ENCODE results near the gene TP53AIP1. TPM values are rescaled to one million over a fixed set of nuclear protein-coding genes. Genes with fewer than 3 reads are reported as not detected.

The TP53AIP1 gene
- total and polyA plus RNA-seq, 10 of the 15 experiments (the other 5 are each of a cell fraction or from before 2014, with no cell fraction given), result 0.01 TPM; not detected in 9

DNA sequence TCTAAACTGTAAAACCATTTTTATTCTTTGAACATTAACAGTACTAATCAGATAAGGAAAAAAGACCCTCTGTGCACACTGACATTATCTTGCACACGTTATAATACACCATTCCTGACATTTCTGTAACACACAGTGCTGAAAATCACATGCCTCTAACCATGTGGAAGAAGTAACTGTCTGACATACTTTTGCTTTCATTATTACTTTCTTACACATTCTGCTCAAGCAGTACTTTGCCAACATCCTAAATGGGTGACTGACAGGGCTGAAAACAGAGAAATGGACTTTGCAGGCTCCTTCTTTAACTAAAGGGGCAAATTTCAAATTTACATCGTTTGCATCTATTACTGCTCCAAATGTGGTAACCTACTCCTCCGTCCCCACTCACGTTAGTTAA lies 22.8 kb upstream of the TP53AIP1 start:
- H3K79me2 ChIP-seq (ENCODE audit: control insufficient read depth, insufficient read depth, low read length), result no peaks in the 10 kb centered on the region
- peak; percentile 96 for FAIRE-seq
- no peak overlapping the region for H3K4me3 ChIP-seq
- H3K27me3 ChIP-seq (replicated peaks in 1 of 2; ENCODE audit: control insufficient read depth in 2 of 2, insufficient read depth in 2 of 2, low read length in 1 of 2), result no peaks in the 10 kb centered on the region
- BruUV-seq (replicated peaks), result no TSS peak
- H3K4me2 ChIP-seq (ENCODE audit: control insufficient read depth, insufficient read depth), result peak overlapping the region; percentile 82
- 13% methylated on average over 4 of the region's 4 CpGs for WGBS (ENCODE audit: insufficient coverage, insufficient replicate concordance, low lambda C conversion rate, missing lambda C conversion rate)
- ChIA-PET POLR2A (no interaction called here), SMC1A (ENCODE audit: uncharacterized antibody, unreplicated experiment) (interaction anchor here (1.2 kb wide), 1 partner anchor 60 kb away, joined by 3 read pairs; no protein-coding TSS in a partner anchor), RAD21 (ENCODE audit: unreplicated experiment) (interaction anchor here (1.7 to 1.8 kb wide), 2 partner anchors 9 to 80 kb away, joined by 7 to 8 read pairs; no protein-coding TSS in a partner anchor), CTCF (interaction anchor here (2.1 to 20.8 kb wide), 2 partner anchors 9 to 77 kb away, joined by 8 to 480 read pairs; partner anchors contain the start of gene KCNJ5)
- H3K4me1 ChIP-seq (ENCODE audit: control insufficient read depth, insufficient read depth, low read length), result peaks cover 15% of the 10 kb centered on the region
- H2AFZ ChIP-seq (ENCODE audit: control insufficient read depth, low read depth, low read length), result peak overlapping the region; percentile 31
- peak; percentile 97 for ATAC-seq
- no peak overlapping the region for H3K9ac ChIP-seq (ENCODE audit: control insufficient read depth, insufficient read depth, low read length)
- H3K27ac ChIP-seq (ENCODE audit: control insufficient read depth, insufficient read depth), result no peak overlapping the region
- H3K36me3 ChIP-seq (ENCODE audit: control insufficient read depth in 2 of 2, insufficient read depth in 2 of 2, low read length in 1 of 2), result no peaks in the 10 kb centered on the region; a peak in 1 of 4 replicates
- no peaks in the 10 kb centered on the region for H3K9me3 ChIP-seq (replicated peaks; ENCODE audit: control insufficient read depth, insufficient read depth, low read length)
- intact Hi-C loops (cut with micrococcal nuclease; ENCODE audit: unreplicated experiment), result no loop called here
- in situ Hi-C loops (cut with MboI), result no loop called here
- DNase-seq (ENCODE audit: low read depth, low spot score), result peak; percentile 59
- no peaks in the 10 kb centered on the region for H4K20me1 ChIP-seq (ENCODE audit: control insufficient read depth, insufficient read depth)
- TF ChIP-seq RUNX3 (IDR thresholded peaks at IDR 0.05; ENCODE audit: low read length), result no peak
- peak; percentile 89 for TF ChIP-seq RAD51 (IDR thresholded peaks at IDR 0.05)
- no peak for TF ChIP-seq SP1 (IDR thresholded peaks at IDR 0.05; ENCODE audit: low read depth, low read length)
- no peak for TF ChIP-seq ZNF622 (IDR thresholded peaks at IDR 0.05)
- TF ChIP-seq JUNB (IDR thresholded peaks at IDR 0.05), result peak; percentile 84
- no peak for TF ChIP-seq RAD21 (IDR thresholded peaks at IDR 0.05; ENCODE audit: insufficient read depth, low read depth, low read length)
- no peak for TF ChIP-seq RCOR1 (conservative IDR thresholded peaks at IDR 0.05; ENCODE audit: low read depth, low read length)
- no peak for TF ChIP-seq CHD1 (IDR thresholded peaks at IDR 0.05; ENCODE audit: low read depth, low read length)
- TF ChIP-seq NFYB (IDR thresholded peaks at IDR 0.05; ENCODE audit: insufficient read depth, low read depth, low read length), result no peak
- TF ChIP-seq SREBF2 (IDR thresholded peaks at IDR 0.05; ENCODE audit: low read length), result no peak
- no peak for TF ChIP-seq RELA (IDR thresholded peaks at IDR 0.05; ENCODE audit: borderline replicate concordance, partially characterized antibody)
- peak in 1 of 2 experiments; percentile 52; a peak in 1 of 4 replicates for TF ChIP-seq EP300 (IDR thresholded peaks at IDR 0.05; ENCODE audit: borderline replicate concordance in 1 of 2, control insufficient read depth in 1 of 2, low read depth in 2 of 2, low read length in 2 of 2)
- no peak for TF ChIP-seq CUX1 (IDR thresholded peaks at IDR 0.05; ENCODE audit: insufficient replicate concordance, low read depth, low read length)
- TF ChIP-seq, protein P1, sequence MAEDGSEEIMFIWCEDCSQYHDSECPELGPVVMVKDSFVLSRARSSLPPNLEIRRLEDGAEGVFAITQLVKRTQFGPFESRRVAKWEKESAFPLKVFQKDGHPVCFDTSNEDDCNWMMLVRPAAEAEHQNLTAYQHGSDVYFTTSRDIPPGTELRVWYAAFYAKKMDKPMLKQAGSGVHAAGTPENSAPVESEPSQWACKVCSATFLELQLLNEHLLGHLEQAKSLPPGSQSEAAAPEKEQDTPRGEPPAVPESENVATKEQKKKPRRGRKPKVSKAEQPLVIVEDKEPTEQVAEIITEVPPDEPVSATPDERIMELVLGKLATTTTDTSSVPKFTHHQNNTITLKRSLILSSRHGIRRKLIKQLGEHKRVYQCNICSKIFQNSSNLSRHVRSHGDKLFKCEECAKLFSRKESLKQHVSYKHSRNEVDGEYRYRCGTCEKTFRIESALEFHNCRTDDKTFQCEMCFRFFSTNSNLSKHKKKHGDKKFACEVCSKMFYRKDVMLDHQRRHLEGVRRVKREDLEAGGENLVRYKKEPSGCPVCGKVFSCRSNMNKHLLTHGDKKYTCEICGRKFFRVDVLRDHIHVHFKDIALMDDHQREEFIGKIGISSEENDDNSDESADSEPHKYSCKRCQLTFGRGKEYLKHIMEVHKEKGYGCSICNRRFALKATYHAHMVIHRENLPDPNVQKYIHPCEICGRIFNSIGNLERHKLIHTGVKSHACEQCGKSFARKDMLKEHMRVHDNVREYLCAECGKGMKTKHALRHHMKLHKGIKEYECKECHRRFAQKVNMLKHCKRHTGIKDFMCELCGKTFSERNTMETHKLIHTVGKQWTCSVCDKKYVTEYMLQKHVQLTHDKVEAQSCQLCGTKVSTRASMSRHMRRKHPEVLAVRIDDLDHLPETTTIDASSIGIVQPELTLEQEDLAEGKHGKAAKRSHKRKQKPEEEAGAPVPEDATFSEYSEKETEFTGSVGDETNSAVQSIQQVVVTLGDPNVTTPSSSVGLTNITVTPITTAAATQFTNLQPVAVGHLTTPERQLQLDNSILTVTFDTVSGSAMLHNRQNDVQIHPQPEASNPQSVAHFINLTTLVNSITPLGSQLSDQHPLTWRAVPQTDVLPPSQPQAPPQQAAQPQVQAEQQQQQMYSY (CRISPR knock-in tag; IDR thresholded peaks at IDR 0.05), result no peak
- TF ChIP-seq HDGF (IDR thresholded peaks at IDR 0.05), result no peak
- peak; percentile 94 for TF ChIP-seq JUND (IDR thresholded peaks at IDR 0.05; ENCODE audit: low read depth, low read length)
- TF ChIP-seq CBX3 (IDR thresholded peaks at IDR 0.05; ENCODE audit: borderline replicate concordance, low read depth), result no peak
- no peak for TF ChIP-seq NFXL1 (IDR thresholded peaks at IDR 0.05; ENCODE audit: borderline replicate concordance)

Data from GM12878 (cell line).